IPS-20b (cell line): Measurements from ENCODE around the gene RNF208.

Source experiments
- H3K27ac ChIP-seq: one replicate; pipeline ENCODE4 v1.5.1; 2013; ENCODE audit warnings: low read length
- H3K27me3 ChIP-seq: 2 replicates; pipeline ENCODE4 v1.6.1; 2013; ENCODE audit warnings: mild to moderate bottlenecking, low read length, inconsistent platforms; ENCODE audit not compliant: insufficient read depth
- H3K36me3 ChIP-seq: 2 replicates; pipeline ENCODE4 v1.6.1; 2013; ENCODE audit warnings: low read depth, mild to moderate bottlenecking, inconsistent platforms, low read length, moderate library complexity; ENCODE audit not compliant: insufficient read depth
- H3K4me1 ChIP-seq: 2 replicates; pipeline ENCODE4 v1.6.1; 2013; ENCODE audit warnings: mild to moderate bottlenecking, control low read depth, inconsistent platforms, low read length, moderate library complexity; ENCODE audit not compliant: insufficient read depth
- H3K4me3 ChIP-seq: 2 replicates; pipeline ENCODE4 v1.5.1; 2013; ENCODE audit warnings: mild to moderate bottlenecking, low read length, inconsistent platforms
- H3K9ac ChIP-seq: 2 replicates; pipeline ENCODE4 v1.6.1; 2013; ENCODE audit warnings: low read depth, mild to moderate bottlenecking, inconsistent platforms, low read length, moderate library complexity
- H3K9me3 ChIP-seq: 2 replicates; pipeline ENCODE4 v1.6.1; 2013; ENCODE audit warnings: mild to moderate bottlenecking, low read depth, low read length, inconsistent platforms; ENCODE audit not compliant: insufficient read depth

RNF208 gene

DNA sequence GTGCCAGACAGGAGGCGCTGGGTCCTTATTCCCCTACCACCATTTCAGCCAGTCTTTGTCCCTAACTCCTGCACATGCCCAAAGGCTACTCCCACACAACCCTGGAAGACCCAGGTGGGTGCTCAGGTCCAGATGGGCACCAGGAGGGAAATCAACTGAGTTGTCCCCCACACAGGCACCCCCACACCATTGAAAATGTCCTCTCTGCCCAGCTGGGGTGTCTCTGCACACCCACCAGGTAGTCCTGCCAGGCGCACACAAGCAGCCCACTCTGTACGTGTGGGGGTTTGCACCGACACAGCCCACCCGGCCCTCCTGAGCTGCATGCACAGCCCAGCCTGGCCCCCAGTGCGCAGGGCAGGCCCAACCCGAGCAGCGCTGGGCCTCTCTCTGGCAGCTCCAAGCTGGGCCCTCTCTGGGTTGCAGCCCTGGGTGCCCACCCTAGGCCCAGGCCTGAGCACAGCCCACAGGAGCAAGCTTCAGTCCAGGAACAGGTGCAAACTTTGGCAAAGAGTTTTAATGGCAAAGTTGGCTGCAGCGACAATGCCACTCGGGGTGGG is 2.2 kb downstream of the RNF208 start:
- H3K27me3 ChIP-seq = peaks cover 9% of the 10 kb centered on the region
- H3K4me3 ChIP-seq = no peak overlapping the region
- H3K9ac ChIP-seq = no peak overlapping the region
- H3K4me1 ChIP-seq = peaks cover 3% of the 10 kb centered on the region; the same call in 1 of the 2 replicates
- H3K36me3 ChIP-seq = peaks cover 17% of the 10 kb centered on the region
- H3K27ac ChIP-seq = no peak overlapping the region
- no peaks in the 10 kb centered on the region for H3K9me3 ChIP-seq

DNA sequence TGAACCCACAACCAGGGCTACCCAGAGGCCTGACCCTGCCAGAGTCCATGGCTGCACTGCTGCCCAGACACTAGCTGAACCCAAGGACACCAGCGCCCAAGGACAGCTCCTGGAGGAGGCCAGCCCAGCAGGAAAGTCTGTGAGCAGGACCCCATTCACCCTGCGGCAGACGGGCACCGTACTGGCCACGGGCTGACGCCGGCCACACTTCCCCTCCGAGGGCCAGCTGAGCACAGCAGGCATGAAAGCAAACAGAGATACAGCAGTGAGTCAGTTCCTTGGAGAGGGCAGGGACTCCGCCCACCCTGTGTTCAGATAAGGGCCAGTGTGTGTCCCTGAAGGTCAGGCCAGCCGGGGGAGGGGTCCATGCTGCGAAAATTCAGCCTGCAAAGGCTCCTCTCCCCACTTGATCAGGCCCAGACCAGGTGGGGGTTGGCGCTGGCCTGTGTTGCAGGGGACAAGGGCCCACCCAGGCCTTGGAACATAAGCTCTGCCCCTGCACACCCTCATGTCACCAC is 3.2 kb downstream of the RNF208 start:
- peaks cover 18% of the 10 kb centered on the region for H3K36me3 ChIP-seq
- no peak overlapping the region for H3K4me3 ChIP-seq
- no peak overlapping the region for H3K27ac ChIP-seq
- H3K9ac ChIP-seq = no peak overlapping the region
- no peaks in the 10 kb centered on the region for H3K9me3 ChIP-seq
- no peaks in the 10 kb centered on the region; the same call in 1 of the 2 replicates for H3K4me1 ChIP-seq
- peaks cover 9% of the 10 kb centered on the region for H3K27me3 ChIP-seq

DNA sequence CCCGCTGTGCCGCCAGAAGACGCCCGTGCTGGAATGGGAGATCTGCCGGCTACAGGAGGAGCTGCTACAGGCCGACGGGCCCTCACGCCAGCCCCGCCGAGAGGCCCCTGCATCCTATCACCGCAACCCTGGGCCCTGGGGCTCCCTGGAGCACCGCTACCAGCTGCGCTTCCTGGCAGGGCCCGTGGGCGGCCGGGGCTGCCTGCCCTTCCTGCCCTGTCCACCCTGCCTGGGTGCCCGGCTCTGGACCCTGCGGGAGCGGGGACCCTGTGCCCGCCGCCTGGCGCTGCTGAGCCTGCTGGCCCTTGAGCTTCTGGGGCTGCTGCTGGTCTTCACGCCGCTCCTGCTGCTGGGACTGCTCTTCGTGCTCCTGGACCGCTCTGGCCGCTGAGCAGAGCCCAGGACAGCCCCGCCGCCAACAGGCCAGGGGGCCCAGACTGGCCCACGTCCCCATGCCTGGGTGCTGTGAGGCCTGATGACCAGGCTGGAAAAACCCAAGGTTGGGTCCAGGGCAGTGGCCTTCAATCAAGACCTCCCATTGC is 3.8 kb downstream of the RNF208 start:
- Histone ChIP-seq H3K4me3 (no peak overlapping the region), H3K4me1 (no peaks in the 10 kb centered on the region), H3K27me3 (peaks cover 9% of the 10 kb centered on the region), H3K9ac (no peak overlapping the region), H3K36me3 (peaks cover 18% of the 10 kb centered on the region), H3K9me3 (no peaks in the 10 kb centered on the region), H3K27ac (no peak overlapping the region)

DNA sequence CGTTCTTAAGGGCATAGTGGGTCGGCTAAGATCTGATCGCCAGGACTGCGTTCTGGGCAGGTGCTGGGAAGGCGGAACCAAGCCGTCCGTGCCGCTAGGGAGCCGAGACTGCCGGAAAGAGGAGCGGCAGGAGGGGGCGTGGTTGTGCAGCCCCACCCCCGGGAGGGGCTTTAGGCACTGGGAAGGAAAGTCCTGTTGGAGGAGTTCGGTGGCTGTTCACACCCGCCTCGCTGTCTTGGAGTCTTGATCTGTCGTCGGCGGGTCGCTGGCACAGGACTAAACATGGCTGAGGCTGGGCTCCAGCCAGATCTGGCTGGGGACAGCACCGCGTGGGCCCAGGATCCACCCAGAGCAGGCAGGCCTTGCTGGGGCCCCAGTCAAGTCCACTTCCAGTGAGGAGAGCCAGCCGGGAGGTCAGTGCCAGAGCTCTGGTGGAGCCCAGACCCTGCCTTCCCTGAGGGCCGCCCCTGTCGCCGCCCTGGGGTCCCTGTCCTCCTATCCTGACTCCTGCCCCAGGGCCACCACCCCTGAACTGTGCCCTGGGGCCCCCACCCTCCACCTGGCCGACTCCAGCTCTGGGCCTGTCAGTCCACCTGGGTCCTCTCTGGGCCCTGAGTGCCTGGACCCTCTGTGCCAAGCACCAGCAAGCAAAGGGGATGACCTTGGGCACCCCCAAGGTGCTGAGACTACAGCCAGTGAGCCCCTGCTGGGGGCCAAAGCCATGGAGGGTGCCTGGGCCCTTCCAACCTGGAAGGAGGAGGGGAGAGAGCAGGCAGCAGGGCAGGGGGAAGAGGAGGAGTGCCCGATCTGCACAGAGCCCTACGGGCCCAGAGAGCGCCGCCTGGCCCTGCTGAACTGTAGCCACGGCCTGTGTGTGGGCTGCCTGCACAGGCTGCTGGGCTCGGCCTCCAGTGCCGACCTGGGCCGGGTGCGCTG is 4.5 kb downstream of the RNF208 start:
- Histone ChIP-seq H3K9me3 (no peaks in the 10 kb centered on the region), H3K27ac (no peak overlapping the region), H3K4me3 (no peak overlapping the region), H3K36me3 (peaks cover 18% of the 10 kb centered on the region), H3K9ac (no peak overlapping the region), H3K27me3 (peaks cover 3% of the 10 kb centered on the region), H3K4me1 (no peaks in the 10 kb centered on the region)

DNA sequence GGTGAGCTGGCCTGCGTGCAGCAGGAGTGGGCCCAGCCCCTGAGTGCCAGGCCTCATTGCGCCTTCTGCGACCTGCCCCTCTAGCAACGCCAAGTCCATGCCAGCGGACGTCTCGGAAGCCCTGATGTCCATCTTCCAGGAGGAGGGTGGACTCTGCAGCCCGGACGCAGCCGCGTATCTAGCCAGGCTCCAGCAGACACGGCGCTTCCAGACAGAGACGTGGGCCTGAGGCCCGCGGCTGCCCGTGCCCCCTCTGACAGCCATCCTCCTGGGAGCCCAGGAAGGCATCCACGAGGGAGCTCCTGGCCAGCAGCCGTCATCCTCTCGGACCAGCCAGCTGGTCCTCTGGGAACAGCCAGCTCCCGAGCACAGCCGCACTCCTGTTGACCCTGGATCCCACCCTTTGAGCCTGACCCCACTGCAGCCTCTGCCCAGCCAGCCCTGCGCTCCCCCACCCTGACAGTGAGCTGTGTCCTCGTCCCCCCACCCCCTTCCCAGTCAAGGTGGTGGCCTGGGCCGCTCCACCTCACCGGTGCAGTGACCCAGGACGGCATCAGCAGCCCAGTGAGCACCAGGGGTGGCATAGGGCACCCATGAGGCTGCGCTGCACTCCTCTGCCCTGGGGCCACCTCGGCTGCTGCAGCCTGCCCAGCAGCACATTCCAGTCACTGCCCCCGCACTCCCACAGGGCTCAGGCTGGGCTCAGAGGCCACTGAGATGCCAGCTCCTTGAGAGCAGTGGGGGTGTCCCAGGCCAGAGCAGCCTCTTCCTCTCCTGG is 5.7 kb downstream of the RNF208 start:
- Histone ChIP-seq H3K27ac (no peak overlapping the region), H3K36me3 (peaks cover 18% of the 10 kb centered on the region), H3K9ac (no peak overlapping the region), H3K27me3 (no peaks in the 10 kb centered on the region), H3K4me1 (no peaks in the 10 kb centered on the region), H3K9me3 (no peaks in the 10 kb centered on the region), H3K4me3 (no peak overlapping the region)

DNA sequence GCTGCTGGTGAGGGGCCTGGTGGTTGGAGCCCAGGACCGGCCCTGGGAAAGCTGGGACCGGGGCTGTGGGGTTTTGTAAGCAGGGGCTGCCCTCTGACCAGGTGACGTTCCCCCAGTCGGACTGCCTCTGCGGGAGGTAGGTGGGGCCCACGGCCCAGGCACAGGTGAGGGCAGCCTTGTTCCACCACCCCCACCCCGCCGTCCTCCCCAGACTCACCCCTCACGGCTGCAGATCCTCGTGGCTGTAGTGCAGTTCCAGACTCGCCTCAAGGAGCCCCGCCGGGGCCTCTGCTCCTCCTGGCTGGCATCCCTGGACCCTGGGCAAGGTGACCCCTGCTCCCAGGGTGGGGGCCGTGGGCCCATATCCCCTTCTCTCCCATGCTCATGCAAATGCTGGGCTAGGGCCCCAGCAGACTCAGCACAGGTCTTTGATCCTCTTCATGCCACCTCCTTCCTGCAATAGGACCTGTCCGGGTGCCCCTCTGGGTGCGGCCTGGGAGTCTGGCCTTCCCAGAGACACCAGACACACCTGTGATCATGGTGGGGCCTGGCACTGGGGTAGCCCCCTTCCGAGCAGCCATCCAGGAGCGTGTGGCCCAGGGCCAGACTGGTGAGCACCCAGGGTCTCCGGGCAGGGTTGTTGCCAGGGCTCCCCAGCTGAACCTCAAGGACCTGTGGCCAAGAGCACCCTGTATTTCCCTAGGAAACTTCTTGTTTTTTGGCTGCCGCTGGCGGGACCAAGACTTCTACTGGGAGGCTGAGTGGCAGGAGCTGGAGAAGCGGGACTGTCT is 6.6 kb downstream of the RNF208 start:
- no peaks in the 10 kb centered on the region for H3K4me1 ChIP-seq

DNA sequence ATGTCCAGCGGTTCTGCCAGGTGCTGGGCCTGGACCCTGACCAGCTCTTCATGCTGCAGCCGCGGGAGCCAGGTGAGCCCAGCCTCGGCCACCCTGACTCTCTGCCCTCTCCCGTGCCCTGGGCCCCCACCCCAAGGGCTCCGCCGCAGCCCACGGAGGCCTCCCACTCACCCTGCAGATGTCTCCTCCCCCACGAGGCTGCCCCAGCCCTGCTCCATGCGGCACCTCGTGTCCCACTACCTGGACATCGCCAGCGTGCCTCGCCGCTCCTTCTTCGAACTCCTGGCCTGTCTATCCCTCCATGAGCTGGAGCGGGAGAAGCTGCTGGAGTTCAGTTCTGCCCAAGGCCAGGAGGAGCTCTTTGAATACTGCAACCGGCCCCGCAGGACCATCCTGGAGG is 7.4 kb downstream of the RNF208 start:
- no peaks in the 10 kb centered on the region for H3K4me1 ChIP-seq
- H3K36me3 ChIP-seq = peaks cover 18% of the 10 kb centered on the region
- H3K27ac ChIP-seq = no peak overlapping the region
- no peaks in the 10 kb centered on the region for H3K27me3 ChIP-seq
- no peak overlapping the region for H3K9ac ChIP-seq
- H3K9me3 ChIP-seq = no peaks in the 10 kb centered on the region
- no peak overlapping the region for H3K4me3 ChIP-seq

More for the DNA sequence above, 6.6 kb downstream of the RNF208 start:
- Histone ChIP-seq H3K36me3 (peaks cover 18% of the 10 kb centered on the region), H3K9me3 (no peaks in the 10 kb centered on the region), H3K9ac (no peak overlapping the region), H3K27me3 (no peaks in the 10 kb centered on the region), H3K27ac (no peak overlapping the region), H3K4me3 (no peak overlapping the region)

DNA sequence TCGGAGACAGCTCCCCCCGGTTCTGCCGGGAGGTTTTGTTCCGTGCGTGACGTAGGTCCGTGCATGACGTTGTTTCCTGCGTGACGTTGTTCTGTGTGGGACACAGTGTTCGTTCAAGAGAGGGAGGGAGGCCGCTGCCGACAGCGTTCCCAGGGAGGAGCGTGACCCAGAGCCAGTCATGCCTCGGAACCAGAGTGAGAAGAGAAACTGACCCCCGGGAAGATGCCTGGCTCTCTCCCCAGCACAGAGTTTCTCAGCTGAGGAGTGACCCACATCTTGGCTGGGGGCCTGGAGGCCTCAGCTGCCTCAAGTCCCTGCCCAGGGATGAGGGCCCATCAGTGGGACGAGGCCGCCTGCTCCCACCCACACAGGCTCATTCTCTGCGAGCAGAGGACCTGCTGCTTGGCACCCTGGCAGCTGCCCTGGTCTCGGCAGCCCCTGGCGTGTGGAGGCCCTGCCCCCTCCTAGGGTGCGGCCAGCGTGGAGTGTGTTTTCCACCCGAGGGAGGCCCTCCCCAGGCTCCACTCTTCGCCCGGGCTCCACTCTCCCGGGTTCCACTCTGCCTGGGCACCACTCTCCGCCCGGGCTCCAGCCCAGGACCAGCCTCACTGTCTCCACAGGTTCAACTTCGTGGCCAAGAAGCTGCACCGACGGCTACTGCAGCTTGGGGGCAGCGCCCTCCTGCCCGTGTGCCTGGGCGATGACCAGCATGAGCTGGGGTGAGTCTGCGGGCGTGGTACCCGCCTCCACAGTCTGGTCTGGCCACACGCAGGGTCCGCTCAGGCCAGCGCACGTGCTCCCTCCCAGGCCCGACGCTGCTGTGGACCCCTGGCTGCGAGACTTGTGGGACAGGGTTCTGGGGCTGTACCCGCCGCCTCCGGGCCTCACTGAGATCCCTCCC is 8.6 kb downstream of the RNF208 start:
- Histone ChIP-seq H3K4me1 (no peaks in the 10 kb centered on the region), H3K9ac (no peak overlapping the region), H3K36me3 (peaks cover 29% of the 10 kb centered on the region), H3K27ac (no peak overlapping the region), H3K9me3 (no peaks in the 10 kb centered on the region), H3K4me3 (no peak overlapping the region), H3K27me3 (no peaks in the 10 kb centered on the region)

DNA sequence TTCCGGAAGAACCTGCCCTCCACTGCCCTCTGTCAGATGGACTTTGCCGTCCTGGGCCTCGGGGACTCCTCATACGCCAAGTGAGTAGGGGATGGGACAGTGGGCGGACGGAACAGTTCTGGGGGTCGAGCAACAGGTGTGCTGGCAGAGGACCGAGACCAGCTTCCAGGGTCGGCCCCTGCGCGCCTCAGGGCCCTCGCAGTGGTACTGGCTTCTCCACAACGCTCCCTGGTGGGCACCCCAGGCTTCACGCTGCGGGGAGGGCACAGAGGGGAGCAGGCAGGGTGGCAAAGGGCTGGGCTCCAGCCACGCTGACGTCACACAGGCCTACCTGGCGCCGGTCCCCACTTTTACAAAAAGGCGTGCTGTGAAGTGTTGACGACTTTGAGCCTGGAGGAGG is 9.5 kb downstream of the RNF208 start:
- Histone ChIP-seq H3K27ac (no peak overlapping the region), H3K9ac (no peak overlapping the region), H3K4me3 (no peak overlapping the region), H3K36me3 (peaks cover 32% of the 10 kb centered on the region), H3K9me3 (no peaks in the 10 kb centered on the region), H3K4me1 (no peaks in the 10 kb centered on the region), H3K27me3 (no peaks in the 10 kb centered on the region)

DNA sequence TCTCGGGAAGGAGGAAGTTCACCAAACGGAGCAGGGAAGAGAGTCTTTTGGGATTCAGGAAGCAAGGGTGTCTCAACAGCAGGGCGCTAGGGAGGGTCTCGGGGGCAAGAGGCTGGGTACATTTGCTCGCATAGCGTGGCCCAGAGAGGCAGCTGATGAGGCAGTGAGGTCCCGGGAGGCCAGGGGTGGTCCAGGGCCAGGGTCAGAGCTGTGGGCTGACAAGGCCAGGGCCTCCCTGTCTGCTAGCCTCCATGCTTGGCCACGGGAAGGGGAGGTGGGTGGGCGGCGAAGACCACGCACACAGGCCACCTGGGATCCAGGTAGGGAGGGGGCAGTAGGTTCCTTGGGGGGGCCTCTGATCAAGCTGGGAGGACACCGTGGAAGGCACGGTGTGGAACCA is 10.5 kb downstream of the RNF208 start:
- H3K36me3 ChIP-seq = peaks cover 37% of the 10 kb centered on the region
- H3K4me3 ChIP-seq = no peak overlapping the region
- H3K27ac ChIP-seq = no peak overlapping the region
- H3K4me1 ChIP-seq = peaks cover 2% of the 10 kb centered on the region
- no peaks in the 10 kb centered on the region for H3K27me3 ChIP-seq
- no peak overlapping the region for H3K9ac ChIP-seq
- H3K9me3 ChIP-seq = no peaks in the 10 kb centered on the region
